GM12891 (cell line): ENCODE measurements around the gene FCSK.

ENCODE experiments used
- DNase-seq: peaks from one replicate; pipeline ENCODE4 v3.0.0; 2011; ENCODE audit warnings: low spot score; ENCODE audit not compliant: insufficient read length
- FAIRE-seq: peaks from 2 replicates; lab custom pipeline; 2011; peaks lifted over from hg19 to GRCh38; lab: Jason Lieb, UNC
- PAX5 ChIP-seq: IDR thresholded peaks from 2 replicates; pipeline ENCODE4 v1.6.1; 2011; ENCODE audit warnings: low read length, moderate library complexity, mild to moderate bottlenecking; ENCODE audit not compliant: insufficient read depth, severe bottlenecking
- POLR2A ChIP-seq: IDR thresholded peaks from 2 replicates; pipeline ENCODE4 v1.6.1; 2011; ENCODE audit warnings: low read depth, low read length, control low read depth
- POLR2AphosphoS5 ChIP-seq: IDR thresholded peaks from 2 replicates; pipeline ENCODE4 v1.6.1; 2011; ENCODE audit warnings: low read depth, low read length, control low read depth
- POU2F2 ChIP-seq: IDR thresholded peaks from 2 replicates; pipeline ENCODE4 v1.6.1; 2011; ENCODE audit warnings: low read depth, mild to moderate bottlenecking, control low read depth, low read length, moderate library complexity
- SPI1 ChIP-seq: IDR thresholded peaks from 2 replicates; pipeline ENCODE4 v1.6.1; 2011; ENCODE audit warnings: low read depth, low read length, control low read depth
- TAF1 ChIP-seq: IDR thresholded peaks from 2 replicates; pipeline ENCODE4 v1.6.1; 2011; ENCODE audit warnings: low read depth, low read length, control low read depth

FCSK gene

DNA sequence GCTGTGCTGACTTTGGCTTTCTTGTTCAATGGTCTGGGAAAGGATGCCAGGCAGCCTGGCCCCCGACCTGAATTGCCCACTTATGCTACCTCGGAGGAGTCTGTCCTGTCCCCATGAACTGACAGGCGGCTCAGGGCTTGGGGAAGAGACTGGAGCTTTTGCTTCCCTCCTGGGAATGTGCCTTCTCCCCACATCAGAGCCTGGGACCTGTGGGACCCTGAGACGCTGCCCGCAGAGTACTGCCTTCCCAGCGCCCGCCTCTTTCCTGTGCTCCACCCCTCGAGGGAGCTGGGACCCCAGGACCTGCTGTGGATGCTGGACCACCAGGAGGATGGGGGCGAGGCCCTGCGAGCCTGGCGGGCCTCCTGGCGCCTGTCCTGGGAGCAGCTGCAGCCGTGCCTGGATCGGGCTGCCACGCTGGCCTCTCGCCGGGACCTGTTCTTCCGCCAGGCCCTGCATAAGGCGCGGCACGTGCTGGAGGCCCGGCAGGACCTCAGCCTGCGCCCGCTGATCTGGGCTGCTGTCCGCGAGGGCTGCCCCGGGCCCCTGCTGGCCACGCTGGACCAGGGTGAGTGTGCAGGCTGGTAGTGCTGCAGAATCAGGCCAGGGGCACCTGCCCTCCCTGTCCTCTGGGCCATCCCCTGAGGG lies 18.5 kb downstream of the FCSK start:
- FAIRE-seq = no peak
- TF ChIP-seq PAX5 = no peak
- no peak for TF ChIP-seq POU2F2
- no peak for TF ChIP-seq POLR2AphosphoS5
- no peak for TF ChIP-seq POLR2A
- no peak for TF ChIP-seq TAF1
- TF ChIP-seq SPI1 = no peak

DNA sequence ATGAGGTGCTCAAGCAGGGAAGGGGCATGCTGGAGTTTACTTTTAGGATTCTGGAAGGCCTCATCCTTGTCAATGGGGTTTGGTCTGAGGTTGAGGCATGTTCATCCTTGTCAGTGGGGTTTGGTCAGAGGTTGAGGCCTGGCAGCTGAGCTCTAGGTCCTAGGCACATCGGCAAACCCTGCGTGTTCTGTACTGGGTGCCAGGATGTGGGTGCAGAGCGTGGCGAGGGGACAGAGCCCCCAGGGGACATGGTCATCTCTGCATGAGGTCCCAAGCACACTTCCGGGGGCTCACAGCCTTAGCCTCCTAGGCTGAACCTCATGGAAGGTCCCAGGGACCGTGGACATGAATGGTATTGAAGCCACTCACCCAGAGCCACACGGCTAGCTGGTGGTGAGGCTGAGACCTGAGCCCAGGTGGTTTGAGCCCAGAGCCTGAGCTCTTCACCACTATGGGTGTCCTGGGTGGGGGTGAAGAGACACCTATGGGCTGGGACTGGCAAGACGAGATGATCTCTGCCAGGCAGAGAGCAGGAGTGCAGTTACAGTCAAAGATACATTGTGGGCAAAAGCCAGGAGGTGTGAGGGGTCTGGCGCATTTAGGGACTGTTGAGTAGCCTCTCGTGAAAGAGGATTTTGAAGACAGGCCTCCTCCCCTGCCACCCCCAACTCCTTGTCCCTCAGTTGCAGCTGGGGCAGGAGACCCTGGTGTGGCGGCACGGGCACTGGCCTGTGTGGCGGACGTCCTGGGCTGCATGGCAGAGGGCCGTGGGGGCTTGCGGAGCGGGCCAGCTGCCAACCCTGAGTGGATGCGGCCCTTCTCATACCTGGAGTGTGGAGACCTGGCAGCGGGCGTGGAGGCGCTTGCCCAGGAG lies 19.3 kb downstream of the FCSK start:
- DNase-seq = no peak
- no peak for FAIRE-seq
- TF ChIP-seq TAF1 (no peak), POU2F2 (no peak), PAX5 (no peak), SPI1 (no peak), POLR2A (no peak), POLR2AphosphoS5 (no peak)

More for the DNA sequence above, 18.5 kb downstream of the FCSK start:
- DNase-seq = no peak

DNA sequence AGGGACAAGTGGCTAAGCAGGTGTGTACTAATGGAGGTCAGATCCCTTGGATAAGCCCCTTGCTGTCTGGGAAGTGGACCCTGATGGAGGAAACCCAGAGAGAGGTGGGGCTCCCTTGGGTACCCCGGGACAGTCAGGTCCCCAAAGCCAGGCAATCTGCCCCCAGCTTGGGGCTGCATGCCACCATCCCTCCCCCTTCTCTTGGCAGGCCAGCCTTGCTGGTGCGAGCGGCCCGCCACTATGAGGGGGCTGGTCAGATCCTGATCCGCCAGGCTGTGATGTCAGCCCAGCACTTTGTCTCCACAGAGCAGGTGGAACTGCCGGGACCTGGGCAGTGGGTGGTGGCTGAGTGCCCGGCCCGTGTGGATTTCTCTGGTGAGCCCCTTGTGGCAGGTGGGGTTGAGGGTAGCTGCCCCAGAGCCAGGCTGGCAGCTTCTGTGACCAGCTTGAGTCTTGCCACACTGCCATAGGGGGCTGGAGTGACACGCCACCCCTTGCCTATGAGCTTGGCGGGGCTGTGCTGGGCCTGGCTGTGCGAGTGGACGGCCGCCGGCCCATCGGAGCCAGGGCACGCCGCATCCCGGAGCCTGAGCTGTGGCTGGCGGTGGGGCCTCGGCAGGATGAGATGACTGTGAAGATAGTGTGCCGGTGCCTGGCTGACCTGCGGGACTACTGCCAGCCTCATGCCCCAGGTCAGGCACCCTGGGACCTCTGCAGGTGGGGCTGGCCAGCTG lies 20.1 kb downstream of the FCSK start:
- FAIRE-seq (no peak), DNase-seq (no peak)
- TF ChIP-seq TAF1 = no peak
- TF ChIP-seq SPI1 = no peak

DNA sequence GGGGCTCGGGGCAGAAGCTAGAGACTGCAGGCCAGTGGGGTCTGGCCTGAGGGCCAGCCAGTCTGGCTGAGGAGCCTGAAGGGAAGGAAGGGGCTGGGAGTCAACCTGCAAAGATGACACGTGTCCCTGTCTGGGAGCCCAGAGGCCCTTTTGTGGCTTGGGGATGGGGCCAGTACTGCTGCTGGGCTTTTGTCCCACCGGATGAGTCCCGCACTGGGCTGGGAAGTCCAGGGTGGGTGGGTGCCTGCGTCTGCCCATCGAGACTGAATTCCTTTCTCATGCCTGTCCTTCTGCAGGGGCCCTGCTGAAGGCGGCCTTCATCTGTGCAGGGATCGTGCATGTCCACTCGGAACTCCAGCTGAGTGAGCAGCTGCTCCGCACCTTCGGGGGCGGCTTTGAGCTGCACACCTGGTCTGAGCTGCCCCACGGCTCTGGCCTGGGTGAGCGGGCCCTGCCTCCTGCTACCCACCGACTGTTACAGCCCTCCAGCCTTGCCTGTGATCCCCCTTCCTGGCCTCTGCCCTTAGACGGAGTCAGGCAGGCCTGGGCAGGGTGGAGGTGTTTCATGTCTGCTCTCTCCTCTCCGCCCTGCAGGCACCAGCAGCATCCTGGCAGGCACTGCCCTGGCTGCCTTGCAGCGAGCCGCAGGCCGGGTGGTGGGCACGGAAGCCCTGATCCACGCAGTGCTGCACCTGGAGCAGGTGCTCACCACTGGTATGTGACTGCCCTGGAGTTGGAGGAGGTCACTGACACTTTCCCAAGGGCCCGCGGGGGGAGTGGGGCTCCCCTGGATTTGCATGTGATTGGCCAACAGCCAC lies 20.9 kb downstream of the FCSK start:
- no peak for TF ChIP-seq POLR2AphosphoS5
- no peak for TF ChIP-seq PAX5
- TF ChIP-seq SPI1 = no peak
- TF ChIP-seq POU2F2 = no peak
- TF ChIP-seq TAF1 = no peak
- TF ChIP-seq POLR2A = no peak
- DNase-seq (no peak), FAIRE-seq (no peak)

DNA sequence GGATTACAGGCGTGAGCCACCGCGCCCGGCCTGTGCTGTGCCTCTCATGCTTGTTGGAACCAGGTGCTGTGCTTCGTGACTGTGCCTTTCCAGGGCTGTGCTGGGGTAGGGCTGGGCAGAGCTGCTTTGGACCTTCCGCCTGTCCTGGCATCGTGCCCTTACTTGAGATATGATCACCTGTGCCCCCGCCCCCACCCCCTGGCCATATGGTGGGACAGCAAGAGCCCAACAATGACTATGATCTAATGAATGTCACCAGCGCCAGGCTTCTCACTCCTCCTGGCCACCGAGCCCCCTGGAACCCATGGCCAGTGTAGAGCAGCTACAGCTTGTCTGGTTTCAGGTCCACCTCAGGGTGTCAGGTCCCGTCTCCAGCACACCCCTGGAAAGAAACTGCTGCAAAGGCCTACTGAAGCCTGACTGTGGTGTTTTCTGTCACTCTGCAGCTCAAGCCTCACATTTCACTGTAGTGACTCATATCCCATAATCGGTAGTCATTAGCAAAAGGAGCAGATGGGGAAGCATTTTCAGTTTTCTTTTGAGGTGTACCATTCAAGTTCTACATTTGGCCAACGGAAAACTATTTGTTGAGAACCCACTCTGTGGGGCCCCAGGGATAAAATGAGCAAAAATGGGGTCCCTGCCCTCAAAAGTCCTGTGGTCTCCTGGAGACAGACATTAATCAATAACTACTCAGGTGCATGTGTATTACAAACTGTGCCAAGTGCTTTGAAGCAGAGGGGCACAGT lies 22.1 kb downstream of the FCSK start:
- TF ChIP-seq PAX5 = peak; percentile 65
- TF ChIP-seq SPI1 = no peak
- TF ChIP-seq TAF1 = peak; percentile 28; the same call in 1 of the 2 replicates
- TF ChIP-seq POLR2AphosphoS5 = peak; percentile 52; the same call in 1 of the 2 replicates
- TF ChIP-seq POLR2A = peak; percentile 65
- 0 out of 2 replicates have a peak, but pooled peaks have one; percentile 48 for TF ChIP-seq POU2F2
- FAIRE-seq (peak; percentile 98), DNase-seq (peak; percentile 95)

DNA sequence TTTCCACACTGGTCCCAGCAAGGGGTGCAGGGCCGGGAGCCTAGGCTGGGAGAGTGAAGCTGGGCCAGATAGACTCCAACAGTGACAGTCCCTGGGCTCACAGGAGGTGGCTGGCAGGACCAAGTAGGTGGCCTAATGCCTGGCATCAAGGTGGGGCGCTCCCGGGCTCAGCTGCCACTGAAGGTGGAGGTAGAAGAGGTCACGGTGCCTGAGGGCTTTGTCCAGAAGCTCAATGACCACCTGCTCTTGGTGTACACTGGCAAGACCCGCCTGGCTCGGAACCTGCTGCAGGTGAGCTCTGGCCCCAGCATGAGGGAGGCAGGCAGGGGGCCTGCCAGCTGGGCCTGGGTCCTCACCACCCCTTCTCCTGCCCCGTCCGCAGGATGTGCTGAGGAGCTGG lies 23.8 kb downstream of the FCSK start:
- TF ChIP-seq POU2F2 (no peak), POLR2AphosphoS5 (no peak), POLR2A (no peak), TAF1 (no peak), SPI1 (no peak), PAX5 (no peak)
- no peak for DNase-seq
- no peak for FAIRE-seq

DNA sequence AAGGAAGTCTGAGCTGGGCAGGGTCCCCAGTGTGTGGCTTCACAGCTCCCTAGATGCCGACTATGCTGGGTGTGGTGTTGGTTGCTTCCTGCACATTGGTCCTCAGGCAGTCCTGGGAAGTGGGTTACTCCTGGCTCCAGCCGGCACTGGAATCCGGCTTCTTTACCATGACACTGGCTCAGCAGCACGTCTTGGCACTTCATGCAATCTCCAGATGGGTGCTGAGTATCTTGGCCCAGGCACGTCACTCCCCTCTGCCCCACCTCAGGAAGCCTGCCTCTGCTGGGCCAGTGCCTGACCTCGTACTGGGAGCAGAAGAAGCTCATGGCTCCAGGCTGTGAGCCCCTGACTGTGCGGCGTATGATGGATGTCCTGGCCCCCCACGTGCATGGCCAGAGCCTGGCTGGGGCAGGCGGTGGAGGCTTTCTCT lies 24.5 kb downstream of the FCSK start:
- TF ChIP-seq PAX5 (no peak), POU2F2 (no peak), SPI1 (no peak), TAF1 (no peak), POLR2AphosphoS5 (no peak), POLR2A (no peak)
- FAIRE-seq = no peak

DNA sequence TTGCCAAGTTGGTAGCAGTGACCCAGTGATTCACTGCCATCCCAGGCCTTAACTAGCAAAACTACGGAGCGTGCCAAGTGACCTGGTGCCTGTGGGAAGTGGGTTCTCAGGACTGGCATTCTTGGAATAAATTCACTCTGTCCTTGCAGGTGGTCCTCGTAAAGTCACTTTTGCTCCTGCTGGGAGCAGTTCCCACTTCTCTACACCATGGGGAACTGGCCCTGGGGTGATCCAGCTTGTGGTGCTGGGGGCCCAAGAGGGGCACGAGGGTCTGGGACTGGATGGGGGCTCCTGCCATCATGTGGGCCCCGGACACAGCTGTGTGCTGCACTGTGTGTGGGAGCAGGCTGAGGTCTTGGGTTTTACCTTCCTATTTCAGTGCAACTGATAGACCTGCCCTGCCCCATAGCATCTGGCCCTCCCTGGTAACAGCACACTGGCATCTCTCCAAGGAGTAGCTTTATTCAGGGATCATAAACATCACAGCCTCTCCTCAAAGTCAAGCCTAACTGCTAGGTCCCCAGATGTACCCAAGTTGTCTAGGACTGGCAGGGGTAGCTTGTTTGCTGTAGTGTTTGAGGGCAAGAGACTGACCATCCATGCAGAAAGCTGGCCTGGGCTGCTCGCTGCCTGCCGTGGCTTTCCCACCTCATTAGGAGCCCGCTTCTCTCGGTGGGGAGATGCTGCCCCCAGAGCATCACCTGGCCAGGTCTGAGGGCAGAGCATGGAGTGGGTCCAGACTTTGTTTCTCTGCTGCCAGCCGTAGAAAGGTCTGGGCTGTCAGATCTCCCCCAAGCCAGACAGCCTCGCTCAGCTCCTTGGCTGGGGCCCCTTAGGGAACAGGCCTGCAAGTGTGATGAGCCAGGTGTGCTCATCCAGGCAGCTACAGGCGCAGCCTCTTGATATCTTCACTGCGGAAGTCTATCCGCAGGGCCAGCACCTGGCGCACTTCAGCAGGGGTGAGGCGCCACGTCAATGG lies 26.0 kb downstream of the FCSK start:
- no peak for DNase-seq

More for the DNA sequence above, 24.5 kb downstream of the FCSK start:
- no peak for DNase-seq

More for the DNA sequence above, 26.0 kb downstream of the FCSK start:
- no peak for FAIRE-seq
- TF ChIP-seq SPI1 (no peak), POLR2A (no peak), POLR2AphosphoS5 (no peak), PAX5 (no peak), TAF1 (no peak), POU2F2 (no peak)
